Panc1 (cell line): ENCODE measurements around the gene TSC22D4. TPM values are rescaled to one million over a fixed set of nuclear protein-coding genes. Genes with fewer than 3 reads are reported as not detected.

Experiments
- ATAC-seq: fragments of 200-7000 bp; cut with Tn5 transposase; 2 replicates; pipeline ENCODE4 v1.9.1; 2020; ENCODE audit warnings: mild to moderate bottlenecking, moderate library complexity
- BruUV-seq: library from RNA; stranded (reverse); fragments of 400-500 nt; replicated peaks from 2 replicates; lab custom pipeline; 2021; lab: Mats Ljungman, UMichigan
- CTCF ChIA-PET: fragments of 300-600 bp; sonication (Branson Sonifier 250); formaldehyde crosslinking; loops from one replicate; lab custom pipeline; 2022; ENCODE audit warnings: antibody characterized with exemption; lab: Charles Lee
- POLR2A ChIA-PET: fragments of 300-600 bp; sonication (Branson Sonifier 250); formaldehyde crosslinking; loops from one replicate; lab custom pipeline; 2022; ENCODE audit warnings: antibody characterized with exemption; lab: Charles Lee
- DNase-seq: peaks from one replicate; pipeline ENCODE4 v3.0.0-alpha.2; 2010; ENCODE audit warnings: low read depth, low spot score
- H3K27ac ChIP-seq: 2 replicates; pipeline ENCODE4 v1.5.1; 2011; ENCODE audit warnings: mild to moderate bottlenecking, low read length, inconsistent platforms
- H3K27me3 ChIP-seq: fragments of 200-500 bp; sonication (Bioruptor generic); 2 replicates; pipeline ENCODE4 v1.6.0; 2014; ENCODE audit warnings: low read length, inconsistent platforms; ENCODE audit not compliant: control insufficient read depth, insufficient read depth
- H3K36me3 ChIP-seq: fragments of 200-500 bp; sonication (Bioruptor generic); 2 replicates; pipeline ENCODE4 v1.5.1; 2014; ENCODE audit warnings: inconsistent platforms, mild to moderate bottlenecking, low read length, moderate library complexity; ENCODE audit not compliant: control insufficient read depth, insufficient read depth
- H3K4me1 ChIP-seq: 2 replicates; pipeline ENCODE4 v1.5.1; 2011; ENCODE audit warnings: inconsistent platforms, mild to moderate bottlenecking, low read length, moderate library complexity; ENCODE audit not compliant: control insufficient read depth, insufficient read depth
- H3K4me3 ChIP-seq, 2 experiments: 2 replicates each; pipeline ENCODE4 v1.5.1; 2011 to 2012; ENCODE audit warnings: low read depth in 2 of 2, low read length in 2 of 2, mild to moderate bottlenecking in 2 of 2, inconsistent platforms in 1 of 2, moderate library complexity in 1 of 2
- H3K9me3 ChIP-seq: fragments of 200-500 bp; sonication (Bioruptor generic); 2 replicates; pipeline ENCODE4 v1.5.1; 2014; ENCODE audit warnings: low read depth, mild to moderate bottlenecking, inconsistent platforms, low read length, moderate library complexity; ENCODE audit not compliant: control insufficient read depth, insufficient read depth
- POLR2AphosphoS5 ChIP-seq: IDR thresholded peaks from 2 replicates; pipeline ENCODE4 v1.6.1; 2012; ENCODE audit warnings: mild to moderate bottlenecking, low read depth, low read length, moderate library complexity
- SIN3A ChIP-seq: IDR thresholded peaks from 2 replicates; pipeline ENCODE4 v1.6.1; 2012; ENCODE audit warnings: low read depth, mild to moderate bottlenecking, low read length, moderate library complexity, borderline replicate concordance; ENCODE audit not compliant: insufficient read depth
- TCF7L2 ChIP-seq: IDR thresholded peaks from 2 replicates; pipeline ENCODE4 v1.6.1; 2011; ENCODE audit warnings: mild to moderate bottlenecking, low read depth, low read length, inconsistent platforms
- in situ Hi-C: cut with HindIII; loops from 2 replicates; pipeline ENCODE4 v1.10.0; 2016; ENCODE audit warnings: low sequenced_read_pairs, low pct_unique_long_range_greater_than_20kb
- intact Hi-C: fragments of 100-400 bp; cut with micrococcal nuclease; formaldehyde crosslinking; loops from one replicate; pipeline ENCODE4 v1.10.0; 2022; ENCODE audit not compliant: unreplicated experiment
- total RNA-seq: library from RNA; stranded (reverse); gene quantifications from one replicate; pipeline ENCODE4 v1.2.1, GENCODE V29; 2021; ENCODE audit not compliant: unreplicated experiment
- TF ChIP-seq, protein P1 (sequence below): fragments of 450-650 bp; IDR thresholded peaks from 2 replicates; pipeline ENCODE4 v1.5.1; 2017; ENCODE audit warnings: mild to moderate bottlenecking
- TF ChIP-seq, protein P2 (sequence below), 2 experiments: IDR thresholded peaks; 2 replicates each; pipeline ENCODE4 v1.6.1; 2011 to 2012; ENCODE audit warnings: low read depth in 2 of 2, control low read depth in 1 of 2, low read length in 1 of 2, mild to moderate bottlenecking in 1 of 2, moderate library complexity in 1 of 2; ENCODE audit not compliant: insufficient read depth in 1 of 2

The TSC22D4 gene
- total RNA-seq, 1 experiment from 2014 or later = 82.6 TPM

DNA sequence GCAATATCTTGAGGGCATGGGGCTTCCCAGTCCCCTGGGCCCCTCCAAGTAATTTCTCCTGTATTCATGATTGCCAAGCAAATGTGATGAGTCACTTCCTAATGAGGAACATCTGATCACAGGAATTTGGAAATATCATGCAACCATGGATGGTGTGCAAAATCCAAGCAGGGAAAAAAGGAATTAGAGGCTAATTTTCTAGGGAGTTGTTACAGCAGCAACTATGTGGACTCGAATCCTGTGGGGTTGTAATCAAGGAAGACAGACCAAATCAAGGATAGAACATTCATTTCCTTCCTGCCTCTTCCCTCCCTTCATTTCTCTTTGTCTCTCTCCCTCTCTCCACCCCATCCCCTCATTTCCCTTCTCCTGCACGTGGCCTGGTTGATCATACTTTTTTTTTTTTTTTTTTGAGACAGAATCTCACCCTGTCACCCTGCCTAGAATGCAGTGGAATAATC, 36.1 kb upstream of the TSC22D4 start:
- Histone ChIP-seq H3K27ac (no peak overlapping the region), H3K4me3 (no peak overlapping the region), H3K4me1 (no peaks in the 10 kb centered on the region), H3K36me3 (no peaks in the 10 kb centered on the region), H3K9me3 (no peaks in the 10 kb centered on the region), H3K27me3 (no peaks in the 10 kb centered on the region)
- CTCF ChIA-PET = no interaction called here
- TF ChIP-seq POLR2AphosphoS5 (no peak), TCF7L2 (no peak), SIN3A (no peak)
- TF ChIP-seq, protein P1, sequence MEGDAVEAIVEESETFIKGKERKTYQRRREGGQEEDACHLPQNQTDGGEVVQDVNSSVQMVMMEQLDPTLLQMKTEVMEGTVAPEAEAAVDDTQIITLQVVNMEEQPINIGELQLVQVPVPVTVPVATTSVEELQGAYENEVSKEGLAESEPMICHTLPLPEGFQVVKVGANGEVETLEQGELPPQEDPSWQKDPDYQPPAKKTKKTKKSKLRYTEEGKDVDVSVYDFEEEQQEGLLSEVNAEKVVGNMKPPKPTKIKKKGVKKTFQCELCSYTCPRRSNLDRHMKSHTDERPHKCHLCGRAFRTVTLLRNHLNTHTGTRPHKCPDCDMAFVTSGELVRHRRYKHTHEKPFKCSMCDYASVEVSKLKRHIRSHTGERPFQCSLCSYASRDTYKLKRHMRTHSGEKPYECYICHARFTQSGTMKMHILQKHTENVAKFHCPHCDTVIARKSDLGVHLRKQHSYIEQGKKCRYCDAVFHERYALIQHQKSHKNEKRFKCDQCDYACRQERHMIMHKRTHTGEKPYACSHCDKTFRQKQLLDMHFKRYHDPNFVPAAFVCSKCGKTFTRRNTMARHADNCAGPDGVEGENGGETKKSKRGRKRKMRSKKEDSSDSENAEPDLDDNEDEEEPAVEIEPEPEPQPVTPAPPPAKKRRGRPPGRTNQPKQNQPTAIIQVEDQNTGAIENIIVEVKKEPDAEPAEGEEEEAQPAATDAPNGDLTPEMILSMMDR = no peak
- TF ChIP-seq, protein P2, sequence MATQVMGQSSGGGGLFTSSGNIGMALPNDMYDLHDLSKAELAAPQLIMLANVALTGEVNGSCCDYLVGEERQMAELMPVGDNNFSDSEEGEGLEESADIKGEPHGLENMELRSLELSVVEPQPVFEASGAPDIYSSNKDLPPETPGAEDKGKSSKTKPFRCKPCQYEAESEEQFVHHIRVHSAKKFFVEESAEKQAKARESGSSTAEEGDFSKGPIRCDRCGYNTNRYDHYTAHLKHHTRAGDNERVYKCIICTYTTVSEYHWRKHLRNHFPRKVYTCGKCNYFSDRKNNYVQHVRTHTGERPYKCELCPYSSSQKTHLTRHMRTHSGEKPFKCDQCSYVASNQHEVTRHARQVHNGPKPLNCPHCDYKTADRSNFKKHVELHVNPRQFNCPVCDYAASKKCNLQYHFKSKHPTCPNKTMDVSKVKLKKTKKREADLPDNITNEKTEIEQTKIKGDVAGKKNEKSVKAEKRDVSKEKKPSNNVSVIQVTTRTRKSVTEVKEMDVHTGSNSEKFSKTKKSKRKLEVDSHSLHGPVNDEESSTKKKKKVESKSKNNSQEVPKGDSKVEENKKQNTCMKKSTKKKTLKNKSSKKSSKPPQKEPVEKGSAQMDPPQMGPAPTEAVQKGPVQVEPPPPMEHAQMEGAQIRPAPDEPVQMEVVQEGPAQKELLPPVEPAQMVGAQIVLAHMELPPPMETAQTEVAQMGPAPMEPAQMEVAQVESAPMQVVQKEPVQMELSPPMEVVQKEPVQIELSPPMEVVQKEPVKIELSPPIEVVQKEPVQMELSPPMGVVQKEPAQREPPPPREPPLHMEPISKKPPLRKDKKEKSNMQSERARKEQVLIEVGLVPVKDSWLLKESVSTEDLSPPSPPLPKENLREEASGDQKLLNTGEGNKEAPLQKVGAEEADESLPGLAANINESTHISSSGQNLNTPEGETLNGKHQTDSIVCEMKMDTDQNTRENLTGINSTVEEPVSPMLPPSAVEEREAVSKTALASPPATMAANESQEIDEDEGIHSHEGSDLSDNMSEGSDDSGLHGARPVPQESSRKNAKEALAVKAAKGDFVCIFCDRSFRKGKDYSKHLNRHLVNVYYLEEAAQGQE (IDR thresholded peaks at IDR 0.05; ENCODE audit: insufficient read depth in 1 of 2, low read depth in 2 of 2, low read length in 1 of 2) = no peak
- no peak for DNase-seq
- intact Hi-C loops (no loop called here), in situ Hi-C loops (no loop called here)
- POLR2A ChIA-PET = interaction anchor here (0.6 kb wide), 1 partner anchor 9 kb away, joined by 5 read pairs; no protein-coding TSS in a partner anchor
- no peak for ATAC-seq
- no TSS peak for BruUV-seq

- Histone ChIP-seq H3K36me3 (no peaks in the 10 kb centered on the region), H3K4me1 (no peaks in the 10 kb centered on the region), H3K9me3 (no peaks in the 10 kb centered on the region), H3K27ac (no peak overlapping the region), H3K4me3 (no peak overlapping the region), H3K27me3 (no peaks in the 10 kb centered on the region)
- TF ChIP-seq TCF7L2 (no peak), SIN3A (no peak), POLR2AphosphoS5 (no peak)
- TF ChIP-seq, protein P1 = no peak
- TF ChIP-seq, protein P2 (IDR thresholded peaks at IDR 0.05; ENCODE audit: insufficient read depth in 1 of 2, low read depth in 2 of 2, low read length in 1 of 2) = no peak
- ChIA-PET CTCF (no interaction called here), POLR2A (no interaction called here)
- in situ Hi-C loops = no loop called here
- no peak for DNase-seq
- no TSS peak for BruUV-seq
- intact Hi-C loops = no loop called here
- ATAC-seq = no peak
Measured at GRCh38 chr7:100513212-100513810, 34.3 kb upstream of the TSC22D4 start.
